H4 (cell line): Measurements from ENCODE around the gene ARHGEF4. TPM values are rescaled to one million over a fixed set of nuclear protein-coding genes. Genes with fewer than 3 reads are reported as not detected.
"Not testable (repeated sequence)": the region's sequence is repeated elsewhere in the genome, so short reads cannot be mapped to it uniquely, and the experiment has no call there.

Experiments
- DNase-seq: peaks from one replicate; pipeline ENCODE4 v3.0.0-alpha.2; 2015; ENCODE audit warnings: low spot score
- total RNA-seq: library from RNA; depleted of rRNA; stranded (reverse); fragments of >200 nt; shearing (Covaris generic); gene quantifications from 2 replicates; pipeline ENCODE4 v1.2.3, GENCODE V29; 2014

Gene ARHGEF4
- total RNA-seq, 1 experiment from 2014 or later: 1.2 TPM

GRCh38 chr2:130884503-130884902 lies 47.8 kb downstream of the ARHGEF4 start:
- no peak for DNase-seq

- DNase-seq: no peak
These were observed 50.9 kb downstream of the ARHGEF4 start for GRCh38 chr2:130887643-130888042.

GRCh38 chr2:130890941-130891669 lies 54.4 kb downstream of the ARHGEF4 start:
- no peak for DNase-seq

GRCh38 chr2:130891966-130892365 lies 55.3 kb downstream of the ARHGEF4 start:
- no peak for DNase-seq

GRCh38 chr2:130892793-130893785 lies 56.4 kb downstream of the ARHGEF4 start:
- no peak for DNase-seq

- no peak for DNase-seq
These were observed 57.7 kb downstream of the ARHGEF4 start for GRCh38 chr2:130894326-130894942.

- no peak for DNase-seq
These were observed 60.1 kb downstream of the ARHGEF4 start for GRCh38 chr2:130896813-130897212.

- DNase-seq: no peak
These were observed 61.8 kb downstream of the ARHGEF4 start for GRCh38 chr2:130898553-130898952.

GRCh38 chr2:130899306-130899705 lies 62.6 kb downstream of the ARHGEF4 start:
- no peak for DNase-seq

GRCh38 chr2:130901061-130901460 lies 64.3 kb downstream of the ARHGEF4 start:
- no peak for DNase-seq

GRCh38 chr2:130901626-130902025 lies 64.9 kb downstream of the ARHGEF4 start:
- not testable (repeated sequence) for DNase-seq

GRCh38 chr2:130908832-130909231 lies 72.1 kb downstream of the ARHGEF4 start:
- no peak for DNase-seq

GRCh38 chr2:130910931-130911330 lies 74.2 kb downstream of the ARHGEF4 start:
- DNase-seq: no peak

GRCh38 chr2:130911482-130911881 lies 74.8 kb downstream of the ARHGEF4 start:
- no peak for DNase-seq

- no peak for DNase-seq
These were observed 75.3 kb downstream of the ARHGEF4 start for GRCh38 chr2:130911996-130912395.

GRCh38 chr2:130912471-130912870 lies 75.8 kb downstream of the ARHGEF4 start:
- no peak for DNase-seq

- no peak for DNase-seq
These were observed 77.2 kb downstream of the ARHGEF4 start for GRCh38 chr2:130913891-130914290.

GRCh38 chr2:130915149-130915548 lies 78.4 kb downstream of the ARHGEF4 start:
- no peak for DNase-seq

- DNase-seq: no peak
These were observed 79.1 kb downstream of the ARHGEF4 start for GRCh38 chr2:130915595-130916437.

- no peak for DNase-seq
These were observed 79.7 kb downstream of the ARHGEF4 start for GRCh38 chr2:130916438-130916705.

- no peak for DNase-seq
These were observed 80.4 kb downstream of the ARHGEF4 start for GRCh38 chr2:130917006-130917688.
